HUES6 (cell line): ENCODE data around the gene ZDHHC7.

Experiments
- H3K27ac ChIP-seq: 2 replicates; pipeline ENCODE4 v1.7.0; 2013; ENCODE audit warnings: low read depth, mild to moderate bottlenecking, low read length, inconsistent platforms
- H3K27me3 ChIP-seq: 2 replicates; pipeline ENCODE4 v1.6.1; 2013; ENCODE audit warnings: low read length; ENCODE audit not compliant: control insufficient read depth, insufficient read depth
- H3K36me3 ChIP-seq: 2 replicates; pipeline ENCODE4 v1.6.1; 2013; ENCODE audit warnings: low read length; ENCODE audit not compliant: control insufficient read depth, insufficient read depth
- H3K4me1 ChIP-seq: 2 replicates; pipeline ENCODE4 v1.6.1; 2013; ENCODE audit warnings: low read length; ENCODE audit not compliant: control insufficient read depth, insufficient read depth
- H3K4me3 ChIP-seq: 2 replicates; pipeline ENCODE4 v1.5.1; 2013; ENCODE audit warnings: low read depth, low read length
- H3K9ac ChIP-seq: one replicate; pipeline ENCODE4 v1.6.1; 2013; ENCODE audit warnings: mild to moderate bottlenecking, low read length
- H3K9me3 ChIP-seq: 2 replicates; pipeline ENCODE4 v1.6.1; 2013; ENCODE audit warnings: low read depth, low read length; ENCODE audit not compliant: control insufficient read depth, insufficient read depth

The ZDHHC7 gene

DNA sequence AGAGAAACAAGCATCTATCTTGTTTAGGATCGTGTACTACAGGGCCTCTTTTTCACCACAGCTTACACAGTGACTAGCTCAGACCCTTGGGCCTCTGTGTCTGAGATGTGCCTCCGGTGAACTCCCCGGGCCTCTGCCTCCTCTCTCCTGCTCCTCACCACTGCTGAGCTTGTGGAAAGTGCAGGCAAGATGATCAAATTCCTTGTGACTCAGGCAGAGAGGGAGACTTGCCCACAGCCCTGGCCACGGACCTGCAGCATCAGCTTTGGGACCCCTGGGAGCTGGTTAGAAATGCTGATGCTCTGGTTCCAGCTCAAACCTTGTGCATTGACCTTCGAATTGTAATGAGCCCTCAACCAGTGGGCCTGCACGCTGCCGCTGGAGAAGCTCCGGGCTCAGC lies 79.8 kb downstream of the ZDHHC7 start:
- no peak overlapping the region for H3K27ac ChIP-seq
- H3K4me3 ChIP-seq: no peak overlapping the region
- no peak overlapping the region for H3K9ac ChIP-seq
- H3K9me3 ChIP-seq: peaks cover 5% of the 10 kb centered on the region; the same call in 1 of the 2 replicates
- no peaks in the 10 kb centered on the region for H3K27me3 ChIP-seq
- H3K4me1 ChIP-seq: no peaks in the 10 kb centered on the region; the same call in 1 of the 2 replicates
- no peaks in the 10 kb centered on the region for H3K36me3 ChIP-seq

DNA sequence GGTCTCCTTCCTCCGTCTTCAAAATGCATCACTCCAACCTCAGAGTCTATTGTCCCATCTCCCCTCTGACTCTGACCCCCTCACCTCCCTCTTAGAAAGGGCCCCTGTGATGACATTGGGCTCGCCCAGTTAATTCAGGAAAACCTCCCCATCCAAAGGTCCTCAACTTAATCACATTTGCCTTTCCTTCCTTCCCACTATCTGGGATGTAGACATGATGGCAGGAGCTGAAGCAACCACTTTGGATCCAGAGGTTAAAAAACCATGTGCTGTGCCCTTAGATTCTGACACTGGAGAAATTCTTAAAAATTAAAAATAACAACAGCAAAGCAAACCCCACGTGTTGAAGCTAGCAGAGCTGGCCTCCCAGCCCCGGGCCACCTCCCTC lies 80.2 kb downstream of the ZDHHC7 start:
- no peaks in the 10 kb centered on the region for H3K27me3 ChIP-seq

DNA sequence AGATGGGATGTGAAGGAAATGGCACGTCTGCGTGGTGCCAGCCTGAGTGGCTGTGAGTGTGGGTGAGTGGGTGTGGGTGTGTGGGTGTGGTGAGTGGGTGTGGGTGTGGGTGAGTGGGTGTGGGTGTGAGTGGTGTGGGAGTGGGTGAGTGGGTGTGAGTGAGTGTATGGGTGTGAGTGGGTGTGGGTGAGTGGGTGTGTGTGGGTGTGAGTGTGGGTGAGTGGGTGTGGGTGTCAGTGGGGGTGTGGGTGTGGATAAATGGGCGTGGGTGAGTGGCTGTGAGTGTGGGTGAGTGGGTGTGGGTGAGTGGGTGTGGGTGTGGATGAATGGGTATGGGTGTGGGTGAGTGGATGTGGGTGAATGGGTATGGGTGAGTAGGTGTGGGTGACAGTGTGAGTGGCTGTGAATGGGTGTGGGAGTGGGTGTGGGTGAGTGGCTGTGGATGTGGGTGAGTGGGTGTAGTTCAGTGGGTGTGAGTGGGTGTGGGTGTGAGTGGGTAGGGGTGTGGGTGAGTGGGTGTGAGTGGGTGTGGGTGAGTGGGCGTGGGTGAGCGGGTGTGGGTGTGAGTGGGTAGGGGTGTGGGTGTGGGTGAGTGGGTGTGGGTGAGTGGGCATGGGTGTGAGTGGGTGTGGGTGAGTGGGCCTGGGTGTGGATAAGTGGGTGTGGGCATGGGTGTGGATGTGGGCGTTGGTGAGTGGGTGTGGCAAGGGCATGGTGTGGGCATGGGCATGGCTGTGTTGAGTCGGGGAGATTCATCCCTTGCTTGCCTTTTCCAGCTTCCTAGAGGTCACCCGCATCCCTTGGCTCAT lies 80.8 kb downstream of the ZDHHC7 start:
- peaks cover 5% of the 10 kb centered on the region; the same call in 1 of the 2 replicates for H3K9me3 ChIP-seq
- H3K27ac ChIP-seq: no peak overlapping the region
- no peaks in the 10 kb centered on the region for H3K27me3 ChIP-seq
- H3K4me3 ChIP-seq: no peak overlapping the region
- no peaks in the 10 kb centered on the region; the same call in 1 of the 2 replicates for H3K4me1 ChIP-seq
- no peaks in the 10 kb centered on the region for H3K36me3 ChIP-seq
- no peak overlapping the region for H3K9ac ChIP-seq

More for the DNA sequence above, 80.2 kb downstream of the ZDHHC7 start:
- peaks cover 5% of the 10 kb centered on the region; the same call in 1 of the 2 replicates for H3K9me3 ChIP-seq
- no peaks in the 10 kb centered on the region; the same call in 1 of the 2 replicates for H3K4me1 ChIP-seq
- H3K4me3 ChIP-seq: no peak overlapping the region
- no peak overlapping the region for H3K27ac ChIP-seq
- H3K36me3 ChIP-seq: no peaks in the 10 kb centered on the region
- no peak overlapping the region for H3K9ac ChIP-seq

DNA sequence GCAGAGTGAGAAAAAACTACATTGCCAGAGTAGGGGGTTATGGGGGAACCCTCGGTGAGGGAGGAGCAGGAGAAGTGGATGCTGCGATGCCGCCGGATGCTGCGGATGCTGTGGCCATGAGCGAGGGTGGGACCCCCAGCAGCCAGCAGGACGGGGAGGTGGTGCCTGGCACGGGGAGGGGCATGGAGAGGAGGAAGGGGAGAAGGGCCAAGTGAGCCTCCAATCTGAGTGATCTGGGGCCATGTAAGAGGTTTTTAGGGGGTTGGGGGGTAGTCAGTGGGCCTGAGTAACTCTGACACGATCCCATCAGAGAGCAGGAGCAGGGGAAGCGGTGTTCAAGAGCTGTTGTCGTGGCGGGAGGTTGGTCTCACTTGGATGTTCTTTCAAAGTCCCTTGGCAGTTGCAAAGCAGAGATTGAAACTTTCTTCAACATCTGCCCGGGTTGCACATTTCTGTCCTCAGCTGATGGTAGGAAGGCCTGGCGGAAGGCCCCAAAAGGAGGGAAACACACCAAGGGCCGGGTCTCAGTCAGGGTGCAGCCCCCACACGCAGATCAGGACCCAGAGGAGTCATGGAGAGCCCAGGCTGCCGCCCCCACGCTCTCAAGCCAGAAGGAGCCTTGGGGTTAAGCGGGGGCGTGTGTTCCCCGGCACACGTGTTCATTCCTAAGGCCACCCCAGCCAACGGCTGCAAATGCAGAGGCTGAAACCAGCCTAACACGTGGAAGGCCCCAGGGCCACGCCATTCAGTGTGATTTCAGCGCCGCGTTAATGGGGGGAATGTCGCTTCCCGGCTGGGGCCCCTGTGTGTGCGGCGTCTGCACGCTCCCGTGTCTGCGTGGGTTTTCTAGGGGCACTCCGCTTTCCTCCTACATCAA lies 81.7 kb downstream of the ZDHHC7 start:
- Histone ChIP-seq H3K27ac (no peak overlapping the region), H3K36me3 (no peaks in the 10 kb centered on the region), H3K27me3 (no peaks in the 10 kb centered on the region), H3K4me3 (no peak overlapping the region), H3K9me3 (peaks cover 5% of the 10 kb centered on the region; the same call in 1 of the 2 replicates), H3K9ac (no peak overlapping the region), H3K4me1 (peaks cover 2% of the 10 kb centered on the region; the same call in 1 of the 2 replicates)

DNA sequence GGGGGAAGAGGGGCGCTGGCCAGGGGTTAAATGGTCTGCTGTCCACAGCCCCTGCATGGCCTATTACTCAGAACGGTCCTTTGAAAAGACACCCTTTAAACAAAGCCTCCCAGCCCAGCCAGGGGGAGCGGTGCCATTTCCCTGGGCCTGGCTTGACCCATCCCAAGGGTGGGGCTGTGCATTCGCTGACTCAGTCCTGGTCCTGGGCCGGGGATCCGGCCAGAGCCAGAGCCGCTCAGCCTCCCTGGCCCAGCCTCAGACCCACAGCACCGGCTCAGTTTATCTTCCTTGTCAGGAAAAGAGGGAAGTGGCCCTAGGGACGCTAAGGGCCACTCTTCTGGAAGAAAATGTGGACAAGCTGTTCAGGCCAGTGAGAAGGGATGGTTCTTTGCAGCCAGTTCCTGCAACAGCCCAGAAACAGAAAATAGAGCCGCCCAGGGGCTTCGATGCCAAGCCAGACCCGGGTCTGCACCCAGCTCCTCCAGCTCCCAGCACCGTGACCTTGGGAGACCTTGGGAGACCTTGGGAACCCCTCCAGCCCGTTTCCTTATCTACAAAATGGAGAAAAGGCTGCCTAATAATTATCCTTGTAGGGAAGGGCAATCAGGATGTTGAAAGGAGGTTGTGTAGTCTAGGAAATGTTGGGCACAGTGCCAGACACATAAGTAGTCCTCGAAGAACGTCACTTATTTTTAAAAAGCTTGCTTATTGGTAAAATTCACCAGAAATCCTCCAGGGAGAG lies 82.5 kb downstream of the ZDHHC7 start:
- Histone ChIP-seq H3K4me1 (peaks cover 5% of the 10 kb centered on the region; the same call in 1 of the 2 replicates), H3K36me3 (no peaks in the 10 kb centered on the region), H3K27me3 (no peaks in the 10 kb centered on the region), H3K27ac (no peak overlapping the region), H3K9me3 (peaks cover 5% of the 10 kb centered on the region; the same call in 1 of the 2 replicates), H3K4me3 (no peak overlapping the region), H3K9ac (no peak overlapping the region)

DNA sequence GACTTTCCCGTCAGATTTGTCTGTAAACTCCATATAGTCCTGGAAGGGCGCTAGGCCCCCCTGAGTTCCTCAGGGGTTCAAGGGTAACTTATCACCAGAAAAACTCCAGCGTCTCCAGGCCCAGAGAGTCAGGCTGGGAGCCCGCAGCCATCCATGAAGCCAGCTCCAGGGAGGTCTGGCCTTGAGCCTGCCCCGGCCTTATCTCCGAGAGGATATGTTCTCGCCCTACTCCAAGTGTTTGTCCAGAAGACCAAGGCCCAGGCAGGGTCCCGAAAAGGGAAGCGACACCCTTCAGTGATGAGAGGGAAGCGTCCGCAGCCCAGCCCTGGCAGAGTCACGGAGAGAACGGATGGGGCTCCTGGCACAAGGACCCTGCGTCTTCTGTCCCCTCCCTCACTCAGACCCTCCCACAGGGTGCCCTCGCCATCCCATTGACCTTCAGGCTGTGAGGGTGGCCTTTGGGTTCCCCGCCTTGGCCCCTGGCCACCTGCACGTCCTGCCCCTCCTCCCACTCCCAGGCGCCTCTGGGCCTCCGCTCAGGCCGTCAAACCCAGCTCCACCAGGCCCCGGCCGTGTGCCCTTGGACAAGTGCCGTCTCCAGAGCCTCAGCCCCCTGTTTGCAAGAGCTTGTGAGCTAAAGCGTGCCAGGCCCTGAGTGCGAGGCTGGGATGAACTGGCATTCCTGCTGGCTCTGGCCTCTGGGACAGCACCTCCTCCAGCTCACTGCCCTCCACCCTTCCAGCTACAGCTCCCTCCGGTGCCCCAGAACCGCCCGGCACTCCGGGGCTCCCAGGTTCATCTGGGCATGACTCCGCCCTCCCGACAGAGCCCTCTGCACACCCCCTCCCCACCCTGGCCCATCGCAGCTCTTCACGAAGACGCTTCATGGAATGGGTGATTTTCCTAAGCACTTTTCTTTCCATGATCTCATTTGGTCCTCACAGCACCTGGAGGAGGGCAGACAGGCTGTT lies 83.4 kb downstream of the ZDHHC7 start:
- H3K27ac ChIP-seq: no peak overlapping the region
- no peaks in the 10 kb centered on the region for H3K36me3 ChIP-seq
- peaks cover 5% of the 10 kb centered on the region; the same call in 1 of the 2 replicates for H3K4me1 ChIP-seq
- H3K4me3 ChIP-seq: no peak overlapping the region
- no peaks in the 10 kb centered on the region for H3K27me3 ChIP-seq
- H3K9me3 ChIP-seq: peaks cover 5% of the 10 kb centered on the region; the same call in 1 of the 2 replicates
- H3K9ac ChIP-seq: no peak overlapping the region

DNA sequence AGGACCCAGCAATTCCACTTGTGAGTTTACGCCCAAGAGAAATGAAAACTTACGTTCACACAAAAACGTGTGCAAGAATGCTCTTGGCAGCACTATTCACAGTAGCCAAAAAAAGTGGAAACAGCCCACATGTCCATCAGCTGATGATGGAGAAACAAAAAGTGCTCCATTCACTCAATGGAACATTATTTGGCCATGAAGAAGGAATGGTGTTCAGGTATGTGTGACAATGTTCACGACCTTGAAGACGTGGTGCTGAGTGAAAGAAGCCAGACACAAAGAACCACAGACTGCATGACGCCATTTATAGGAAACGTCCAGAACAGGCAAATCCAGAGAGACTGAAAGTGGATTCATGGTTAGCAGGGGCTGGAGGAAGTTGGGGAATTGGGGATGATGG lies 84.9 kb downstream of the ZDHHC7 start:
- peaks cover 5% of the 10 kb centered on the region; the same call in 1 of the 2 replicates for H3K4me1 ChIP-seq
- H3K27me3 ChIP-seq: no peaks in the 10 kb centered on the region
- H3K27ac ChIP-seq: no peak overlapping the region
- no peaks in the 10 kb centered on the region for H3K36me3 ChIP-seq
- H3K9me3 ChIP-seq: peaks cover 5% of the 10 kb centered on the region; the same call in 1 of the 2 replicates
- H3K9ac ChIP-seq: no peak overlapping the region
- H3K4me3 ChIP-seq: no peak overlapping the region

DNA sequence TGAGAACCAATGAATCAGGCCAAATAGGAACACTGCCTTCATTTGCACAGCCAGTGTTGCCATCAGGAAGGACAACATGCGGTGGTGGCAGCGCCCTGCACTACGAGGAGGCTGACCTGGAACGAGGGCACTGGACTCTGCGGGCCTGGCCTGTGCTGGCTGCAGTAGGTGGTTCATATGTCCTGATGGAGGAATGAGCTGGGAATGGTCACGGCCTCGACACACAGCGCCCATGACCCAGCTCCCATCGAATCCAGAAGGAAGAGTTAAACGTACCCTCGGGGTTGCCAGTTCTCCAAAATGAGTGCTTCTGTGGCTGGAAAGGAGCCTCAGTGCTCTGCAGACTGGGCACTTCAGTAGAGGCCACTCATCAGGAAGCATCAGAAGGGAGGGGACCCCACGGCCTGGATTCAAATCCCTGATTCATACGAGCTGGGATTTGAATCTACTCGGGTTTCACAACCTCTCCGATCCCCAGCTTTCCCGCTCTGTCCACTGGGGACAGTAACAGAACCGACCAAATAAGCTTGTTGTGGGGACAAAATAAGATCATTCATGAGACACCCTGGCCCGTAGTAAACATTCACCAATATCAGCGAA lies 85.5 kb downstream of the ZDHHC7 start:
- Histone ChIP-seq H3K4me3 (no peak overlapping the region), H3K27ac (no peak overlapping the region), H3K27me3 (no peaks in the 10 kb centered on the region), H3K4me1 (peaks cover 5% of the 10 kb centered on the region; the same call in 1 of the 2 replicates), H3K9ac (no peak overlapping the region), H3K36me3 (no peaks in the 10 kb centered on the region), H3K9me3 (peaks cover 2% of the 10 kb centered on the region; the same call in 1 of the 2 replicates)

DNA sequence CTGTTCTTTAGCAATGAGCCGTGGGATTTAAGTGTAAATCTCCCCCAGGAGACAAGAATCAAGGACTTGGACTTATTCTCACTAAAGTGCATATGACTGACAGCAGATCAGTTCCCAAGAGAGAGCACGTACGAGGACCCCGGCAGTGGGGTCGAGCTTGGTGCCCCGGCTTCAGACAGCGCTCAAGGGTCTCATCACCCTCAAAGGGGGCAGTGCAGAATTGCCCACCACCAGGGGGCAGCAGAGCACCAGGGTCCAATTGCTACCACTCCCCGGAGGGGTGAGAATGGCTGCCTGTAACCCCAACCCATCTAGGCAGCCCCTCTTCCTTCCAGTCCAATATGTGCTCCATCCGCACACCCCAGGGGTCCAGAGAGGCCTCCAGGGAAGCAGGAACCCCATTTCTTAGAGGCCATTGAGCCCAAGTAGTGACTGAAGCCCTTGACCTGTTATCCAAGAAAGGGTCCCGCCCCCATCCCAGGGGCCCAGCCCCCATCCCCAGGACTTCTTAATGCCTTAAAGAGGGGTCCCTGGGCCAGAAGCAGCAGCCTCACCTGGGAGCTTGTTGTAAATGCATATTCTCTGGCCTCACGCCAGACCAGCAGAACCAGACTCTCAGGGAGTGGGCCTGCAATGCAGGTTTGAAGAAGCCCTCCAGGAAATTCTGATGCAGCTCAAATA lies 86.1 kb downstream of the ZDHHC7 start:
- no peak overlapping the region for H3K4me3 ChIP-seq
- no peaks in the 10 kb centered on the region for H3K36me3 ChIP-seq
- no peaks in the 10 kb centered on the region for H3K27me3 ChIP-seq
- no peaks in the 10 kb centered on the region for H3K9me3 ChIP-seq
- H3K9ac ChIP-seq: no peak overlapping the region
- H3K4me1 ChIP-seq: peaks cover 5% of the 10 kb centered on the region; the same call in 1 of the 2 replicates
- H3K27ac ChIP-seq: no peak overlapping the region
